ENCODE data around the gene CHST15. TPM values are rescaled to one million over a fixed set of nuclear protein-coding genes. Genes with fewer than 3 reads are reported as not detected.
A peak's percentile ranks its signal among the peaks of the same experiment; 100 is the strongest.

CHST15 gene
- total and polyA plus RNA-seq, 4 donors, result 30.7 to 46.2 (median 33.3) TPM

- Histone ChIP-seq H3K4me3 (ENCODE audit: low read depth, low read length) (peak overlapping the region; percentile 1), H3K27me3 (ENCODE audit: control insufficient read depth, insufficient read depth, low read length) (peaks cover 37% of the 10 kb centered on the region), H3K9me3 (ENCODE audit: control insufficient read depth, insufficient read depth, low read length) (no peaks in the 10 kb centered on the region), H3K36me3 (ENCODE audit: control insufficient read depth, insufficient read depth, low read length) (no peaks in the 10 kb centered on the region), H3K27ac (ENCODE audit: low read depth, low read length) (no peak overlapping the region), H3K4me1 (ENCODE audit: control insufficient read depth, insufficient read depth, low read length) (peaks cover 30% of the 10 kb centered on the region)
- WGBS (ENCODE audit: insufficient coverage), result 7% methylated on average over 27 of the region's 30 CpGs
- DNase-seq (ENCODE audit: low read depth in 4 of 6, low spot score in 6 of 6), result peak; percentile 62 to 94 (median 72)
These were observed 98.8 kb downstream of the CHST15 start for GRCh38 chr10:123994417-123995081.

DNA sequence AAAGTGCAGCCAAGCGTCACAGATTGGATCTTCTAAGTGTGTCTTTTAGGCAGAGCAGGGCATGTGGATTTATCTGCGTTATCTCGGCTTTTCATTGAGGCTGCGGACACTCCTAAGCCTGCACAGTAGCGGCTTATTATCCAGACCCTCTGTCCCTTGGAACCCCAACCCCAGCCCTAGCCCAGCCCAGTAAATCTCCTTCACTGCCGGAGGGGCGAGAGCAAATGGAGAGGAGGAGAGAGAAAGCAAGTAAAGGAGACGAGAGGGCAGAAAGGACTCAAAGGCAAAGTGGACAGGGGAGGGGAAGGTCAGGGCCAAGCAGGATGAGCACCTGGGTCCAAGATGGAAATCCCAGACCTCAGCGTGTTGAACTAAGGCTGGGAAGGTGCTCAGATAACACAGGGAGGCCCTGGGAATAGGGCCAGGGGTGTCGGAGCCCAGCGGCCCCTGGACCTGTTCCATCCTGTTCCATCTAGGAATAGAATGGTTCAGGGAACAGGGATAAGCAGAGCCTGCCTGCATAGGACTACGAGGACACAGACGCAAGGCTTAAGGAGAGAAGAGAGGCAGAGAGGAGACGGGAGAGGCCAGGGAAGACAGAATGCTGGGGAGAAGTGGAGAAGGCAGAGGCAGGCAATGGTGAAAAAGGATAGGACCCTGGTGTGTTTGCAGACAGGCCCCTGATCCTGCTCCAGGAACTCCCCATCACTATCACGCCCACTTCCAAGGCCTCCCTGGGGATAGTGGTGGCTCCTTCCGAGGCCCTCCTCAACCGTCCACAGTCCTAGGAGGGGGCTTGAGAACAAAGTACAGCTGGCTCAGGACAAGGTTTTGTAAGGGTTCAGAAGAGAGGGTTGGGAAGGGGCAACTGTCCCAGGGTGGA is 99.6 kb downstream of the CHST15 start:
- WGBS (ENCODE audit: insufficient coverage), result 68% methylated on average over 7 of the region's 17 CpGs
- no peak overlapping the region for H3K27ac ChIP-seq (ENCODE audit: low read depth, low read length)
- no peak for DNase-seq (ENCODE audit: low read depth in 4 of 6, low spot score in 6 of 6)
- H3K36me3 ChIP-seq (ENCODE audit: control insufficient read depth, insufficient read depth, low read length), result no peaks in the 10 kb centered on the region
- no peak overlapping the region for H3K4me3 ChIP-seq (ENCODE audit: low read depth, low read length)
- H3K4me1 ChIP-seq (ENCODE audit: control insufficient read depth, insufficient read depth, low read length), result peaks cover 30% of the 10 kb centered on the region
- no peaks in the 10 kb centered on the region for H3K9me3 ChIP-seq (ENCODE audit: control insufficient read depth, insufficient read depth, low read length)
- peaks cover 37% of the 10 kb centered on the region for H3K27me3 ChIP-seq (ENCODE audit: control insufficient read depth, insufficient read depth, low read length)

- Histone ChIP-seq H3K4me1 (ENCODE audit: control insufficient read depth, insufficient read depth, low read length) (peaks cover 30% of the 10 kb centered on the region), H3K9me3 (ENCODE audit: control insufficient read depth, insufficient read depth, low read length) (no peaks in the 10 kb centered on the region), H3K27ac (ENCODE audit: low read depth, low read length) (no peak overlapping the region), H3K36me3 (ENCODE audit: control insufficient read depth, insufficient read depth, low read length) (no peaks in the 10 kb centered on the region), H3K27me3 (ENCODE audit: control insufficient read depth, insufficient read depth, low read length) (peaks cover 37% of the 10 kb centered on the region), H3K4me3 (ENCODE audit: low read depth, low read length) (no peak overlapping the region)
- WGBS (ENCODE audit: insufficient coverage), result 7% methylated on average over 77 of the region's 92 CpGs
- no peak for DNase-seq (ENCODE audit: low read depth in 4 of 6, low spot score in 6 of 6)
These were observed 101.5 kb downstream of the CHST15 start for GRCh38 chr10:123991611-123992570.

DNA sequence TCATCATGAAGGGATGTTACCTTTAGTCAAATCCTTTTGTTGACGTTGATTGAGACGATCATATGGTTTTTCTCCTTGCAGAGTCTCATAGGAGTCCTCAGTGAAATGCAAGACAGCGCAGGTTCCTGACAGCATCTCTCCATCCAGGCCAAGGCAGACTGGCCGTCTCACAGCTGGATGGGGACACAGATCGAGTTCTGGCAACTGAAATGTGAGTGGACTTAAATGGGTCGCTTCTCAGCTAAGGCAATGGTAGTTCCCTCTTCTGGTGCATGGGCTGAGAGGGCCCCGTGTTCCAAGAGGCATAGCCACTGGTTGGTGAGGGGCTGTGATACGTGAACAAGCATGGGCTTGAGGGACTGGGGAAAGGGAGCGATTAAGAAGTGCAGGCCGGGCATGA is 102.5 kb downstream of the CHST15 start:
- Histone ChIP-seq H3K9me3 (ENCODE audit: control insufficient read depth, insufficient read depth, low read length) (no peaks in the 10 kb centered on the region), H3K4me3 (ENCODE audit: low read depth, low read length) (no peak overlapping the region), H3K4me1 (ENCODE audit: control insufficient read depth, insufficient read depth, low read length) (peaks cover 25% of the 10 kb centered on the region), H3K27ac (ENCODE audit: low read depth, low read length) (no peak overlapping the region), H3K27me3 (ENCODE audit: control insufficient read depth, insufficient read depth, low read length) (peaks cover 37% of the 10 kb centered on the region), H3K36me3 (ENCODE audit: control insufficient read depth, insufficient read depth, low read length) (no peaks in the 10 kb centered on the region)
- DNase-seq (ENCODE audit: low read depth in 4 of 6, low spot score in 6 of 6), result no peak
- 79% methylated on average over 10 of the region's 10 CpGs for WGBS (ENCODE audit: insufficient coverage)

DNA sequence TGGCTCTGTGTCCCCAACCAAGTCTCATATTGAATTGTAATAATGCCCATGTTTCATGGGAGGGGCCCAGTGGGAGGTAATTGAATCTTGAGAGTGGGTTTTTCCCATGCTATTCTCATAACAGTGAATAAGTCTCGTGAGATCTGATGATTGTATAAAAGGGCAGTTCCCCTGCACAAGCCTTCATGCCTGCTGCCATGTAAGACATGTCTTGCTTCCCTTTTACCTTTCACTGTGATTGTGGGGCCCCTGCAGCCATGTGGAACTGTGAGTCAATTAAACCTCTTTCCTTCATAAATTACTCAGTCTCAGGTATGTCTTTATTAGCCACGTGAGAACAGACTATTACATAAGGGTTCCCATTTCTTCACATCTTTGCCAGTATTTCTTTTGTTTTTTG is 104.7 kb downstream of the CHST15 start:
- no CpG with 5 or more reads among the region's 2 CpGs for WGBS (ENCODE audit: insufficient coverage)
- no peaks in the 10 kb centered on the region for H3K9me3 ChIP-seq (ENCODE audit: control insufficient read depth, insufficient read depth, low read length)
- no peaks in the 10 kb centered on the region for H3K36me3 ChIP-seq (ENCODE audit: control insufficient read depth, insufficient read depth, low read length)
- peaks cover 6% of the 10 kb centered on the region for H3K4me1 ChIP-seq (ENCODE audit: control insufficient read depth, insufficient read depth, low read length)
- peaks cover 24% of the 10 kb centered on the region for H3K27me3 ChIP-seq (ENCODE audit: control insufficient read depth, insufficient read depth, low read length)
- no peak overlapping the region for H3K27ac ChIP-seq (ENCODE audit: low read depth, low read length)
- no peak overlapping the region for H3K4me3 ChIP-seq (ENCODE audit: low read depth, low read length)
- DNase-seq (ENCODE audit: low read depth in 4 of 6, low spot score in 6 of 6), result no peak

DNA sequence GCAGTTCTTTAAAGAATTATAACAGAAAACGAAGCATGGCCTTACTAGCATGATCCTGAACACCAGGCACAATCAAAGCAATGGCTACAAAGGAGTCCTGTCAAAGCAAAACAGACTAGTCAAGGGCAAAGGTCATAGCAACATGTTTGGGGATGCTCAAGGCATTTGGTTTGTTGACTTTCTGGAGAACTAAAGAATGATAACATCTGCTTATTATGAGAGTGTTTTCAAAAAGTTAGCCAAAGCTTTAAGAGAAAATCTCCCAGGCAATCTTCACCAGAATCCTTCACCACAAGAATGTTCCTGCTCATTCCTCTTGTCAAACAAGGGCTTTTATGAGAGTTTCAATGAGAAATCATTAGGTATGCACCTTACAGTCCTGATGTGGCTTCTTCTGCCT is 106.7 kb downstream of the CHST15 start:
- DNase-seq (ENCODE audit: low read depth in 4 of 6, low spot score in 6 of 6), result no peak
- no peaks in the 10 kb centered on the region for H3K9me3 ChIP-seq (ENCODE audit: control insufficient read depth, insufficient read depth, low read length)
- H3K27me3 ChIP-seq (ENCODE audit: control insufficient read depth, insufficient read depth, low read length), result peaks cover 12% of the 10 kb centered on the region
- H3K4me1 ChIP-seq (ENCODE audit: control insufficient read depth, insufficient read depth, low read length), result no peaks in the 10 kb centered on the region
- WGBS (ENCODE audit: insufficient coverage), result 43% methylated on average over 1 of the region's 1 CpG
- H3K27ac ChIP-seq (ENCODE audit: low read depth, low read length), result no peak overlapping the region
- H3K4me3 ChIP-seq (ENCODE audit: low read depth, low read length), result no peak overlapping the region
- no peaks in the 10 kb centered on the region for H3K36me3 ChIP-seq (ENCODE audit: control insufficient read depth, insufficient read depth, low read length)

- Histone ChIP-seq H3K4me1 (ENCODE audit: control insufficient read depth, insufficient read depth, low read length) (peaks cover 10% of the 10 kb centered on the region), H3K27ac (ENCODE audit: low read depth, low read length) (no peak overlapping the region), H3K4me3 (ENCODE audit: low read depth, low read length) (no peak overlapping the region), H3K27me3 (ENCODE audit: control insufficient read depth, insufficient read depth, low read length) (peaks cover 43% of the 10 kb centered on the region), H3K36me3 (ENCODE audit: control insufficient read depth, insufficient read depth, low read length) (no peaks in the 10 kb centered on the region), H3K9me3 (ENCODE audit: control insufficient read depth, insufficient read depth, low read length) (peaks cover 1% of the 10 kb centered on the region)
- DNase-seq (ENCODE audit: low read depth in 4 of 6, low spot score in 6 of 6), result no peak
- 86% methylated on average over 4 of the region's 4 CpGs for WGBS (ENCODE audit: insufficient coverage)
These were observed 119.0 kb downstream of the CHST15 start for GRCh38 chr10:123974406-123974805.

- H3K36me3 ChIP-seq (ENCODE audit: control insufficient read depth, insufficient read depth, low read length), result no peaks in the 10 kb centered on the region
- no peak overlapping the region for H3K27ac ChIP-seq (ENCODE audit: low read depth, low read length)
- H3K4me1 ChIP-seq (ENCODE audit: control insufficient read depth, insufficient read depth, low read length), result peaks cover 12% of the 10 kb centered on the region
- H3K4me3 ChIP-seq (ENCODE audit: low read depth, low read length), result no peak overlapping the region
- H3K27me3 ChIP-seq (ENCODE audit: control insufficient read depth, insufficient read depth, low read length), result peaks cover 54% of the 10 kb centered on the region
- peak in 2 of 6 donors; percentile 44 to 61 for DNase-seq (ENCODE audit: low read depth in 4 of 6, low spot score in 6 of 6)
- WGBS (ENCODE audit: insufficient coverage), result 4% methylated on average over 61 of the region's 62 CpGs
- peaks cover 1% of the 10 kb centered on the region for H3K9me3 ChIP-seq (ENCODE audit: control insufficient read depth, insufficient read depth, low read length)
These were observed 120.7 kb downstream of the CHST15 start for GRCh38 chr10:123972481-123973401.

Data from spinal cord (tissue), 10 donors.